Measurements from ENCODE around the gene ARID5A.

The ARID5A gene

DNA sequence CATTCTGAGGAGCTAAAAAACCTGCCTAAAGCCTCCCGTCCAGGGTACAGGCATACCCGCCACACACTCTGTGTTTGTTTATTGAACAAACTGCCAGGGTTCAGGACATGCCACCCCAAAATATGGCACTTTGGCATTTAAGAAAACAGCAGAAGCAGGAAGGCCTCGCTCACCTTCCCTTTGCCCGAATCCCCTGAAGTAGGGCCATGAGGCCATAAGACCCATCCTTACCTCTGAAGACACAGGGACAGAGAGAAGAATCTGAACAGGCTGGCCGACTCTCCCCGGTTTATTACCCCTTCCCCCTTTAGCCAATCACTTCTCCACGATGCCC lies 29.7 kb upstream of the ARID5A start:
- Histone ChIP-seq H3K4me1 (ENCODE audit: control insufficient read depth in 2 of 2, insufficient read depth in 2 of 2, low read length in 2 of 2) (peaks cover 22 to 37% of the 10 kb centered on the region in 2 donors), H3K27ac (ENCODE audit: low read depth in 2 of 2, low read length in 2 of 2) (no peak overlapping the region), H3K4me3 (ENCODE audit: low read length in 2 of 2) (no peak overlapping the region), H3K9ac (ENCODE audit: low read depth in 1 of 2, low read length in 2 of 2) (no peak overlapping the region), H3K9me3 (ENCODE audit: control insufficient read depth in 2 of 2, low read length in 2 of 2) (no peaks in the 10 kb centered on the region), H3K27me3 (ENCODE audit: control insufficient read depth in 2 of 2, insufficient read depth in 2 of 2, low read length in 2 of 2) (no peaks in the 10 kb centered on the region), H3K36me3 (ENCODE audit: control insufficient read depth in 2 of 2, insufficient read depth in 2 of 2, low read length in 2 of 2) (no peaks in the 10 kb centered on the region)

DNA sequence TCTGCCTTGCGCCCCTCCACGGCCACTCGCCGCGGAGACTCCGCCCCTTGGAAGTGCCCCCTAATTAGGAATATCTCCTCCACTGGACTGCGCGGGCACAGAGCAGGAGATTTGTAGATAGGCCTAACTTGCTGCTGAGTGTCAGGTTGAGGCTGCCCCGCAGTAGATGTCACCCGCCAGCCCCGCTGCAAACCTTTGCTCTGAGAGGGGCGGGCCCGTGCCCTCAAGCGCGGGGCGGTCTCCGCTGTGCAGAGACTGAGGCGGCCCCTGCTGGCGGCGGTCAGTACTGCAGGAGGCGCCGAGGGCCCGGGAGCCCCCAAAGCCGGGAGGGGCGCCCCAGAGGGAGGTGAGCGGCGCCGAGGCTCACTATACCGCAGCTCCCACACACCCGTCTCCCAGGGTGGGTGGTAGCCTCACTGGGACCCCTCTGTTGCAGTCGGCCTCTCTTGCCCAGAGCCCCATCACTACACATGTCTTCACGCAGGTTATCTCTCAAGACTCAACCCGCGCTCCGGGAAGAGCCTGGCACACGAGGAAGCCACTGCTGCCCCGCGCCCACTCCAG lies 28.5 kb upstream of the ARID5A start:
- H3K9me3 ChIP-seq (ENCODE audit: control insufficient read depth in 2 of 2, low read length in 2 of 2), result no peaks in the 10 kb centered on the region
- H3K4me1 ChIP-seq (ENCODE audit: control insufficient read depth in 2 of 2, insufficient read depth in 2 of 2, low read length in 2 of 2), result peaks cover 14 to 25% of the 10 kb centered on the region in 2 donors
- no peaks in the 10 kb centered on the region for H3K36me3 ChIP-seq (ENCODE audit: control insufficient read depth in 2 of 2, insufficient read depth in 2 of 2, low read length in 2 of 2)
- peak overlapping the region; percentile 49 to 54 for H3K9ac ChIP-seq (ENCODE audit: low read depth in 1 of 2, low read length in 2 of 2)
- H3K4me3 ChIP-seq (ENCODE audit: low read length in 2 of 2), result peak overlapping the region; percentile 59 to 64
- no peaks in the 10 kb centered on the region for H3K27me3 ChIP-seq (ENCODE audit: control insufficient read depth in 2 of 2, insufficient read depth in 2 of 2, low read length in 2 of 2)
- H3K27ac ChIP-seq (ENCODE audit: low read depth in 2 of 2, low read length in 2 of 2), result no peak overlapping the region

DNA sequence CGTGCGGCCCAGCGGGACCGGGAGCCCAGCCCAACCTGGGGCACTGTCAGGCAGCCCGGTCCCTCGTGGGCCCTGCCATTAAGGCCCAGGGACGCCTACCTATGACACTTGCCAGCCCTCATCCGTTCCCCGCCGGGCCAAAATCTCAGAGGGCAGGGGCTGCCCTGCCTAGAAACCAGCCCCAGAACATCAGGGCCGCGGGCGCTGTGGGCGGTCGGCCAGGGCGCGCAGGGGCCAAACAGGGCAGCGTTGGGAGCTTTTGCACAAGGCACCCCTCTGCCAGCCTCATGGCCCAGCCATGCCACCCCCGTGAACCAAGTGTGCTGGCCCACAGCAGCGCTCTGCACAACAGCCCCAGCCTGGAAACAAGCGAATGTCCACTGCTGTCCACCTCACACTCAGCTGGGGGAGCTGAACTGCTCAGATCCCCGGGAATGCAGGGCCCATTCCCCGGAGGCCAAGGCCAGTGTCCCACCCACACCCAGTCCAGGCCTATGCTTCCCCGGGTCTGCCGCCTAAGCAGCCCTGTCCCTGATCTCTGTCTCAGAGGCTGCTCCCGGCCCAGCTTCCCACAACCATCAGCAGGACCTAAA lies 27.9 kb upstream of the ARID5A start:
- H3K36me3 ChIP-seq (ENCODE audit: control insufficient read depth in 2 of 2, insufficient read depth in 2 of 2, low read length in 2 of 2), result no peaks in the 10 kb centered on the region
- H3K4me3 ChIP-seq (ENCODE audit: low read length in 2 of 2), result peak overlapping the region in 1 of 2 donors; percentile 59
- no peaks in the 10 kb centered on the region for H3K27me3 ChIP-seq (ENCODE audit: control insufficient read depth in 2 of 2, insufficient read depth in 2 of 2, low read length in 2 of 2)
- H3K27ac ChIP-seq (ENCODE audit: low read depth in 2 of 2, low read length in 2 of 2), result no peak overlapping the region
- H3K9me3 ChIP-seq (ENCODE audit: control insufficient read depth in 2 of 2, low read length in 2 of 2), result no peaks in the 10 kb centered on the region
- H3K4me1 ChIP-seq (ENCODE audit: control insufficient read depth in 2 of 2, insufficient read depth in 2 of 2, low read length in 2 of 2), result peaks cover 10 to 20% of the 10 kb centered on the region in 2 donors
- no peak overlapping the region for H3K9ac ChIP-seq (ENCODE audit: low read depth in 1 of 2, low read length in 2 of 2)

DNA sequence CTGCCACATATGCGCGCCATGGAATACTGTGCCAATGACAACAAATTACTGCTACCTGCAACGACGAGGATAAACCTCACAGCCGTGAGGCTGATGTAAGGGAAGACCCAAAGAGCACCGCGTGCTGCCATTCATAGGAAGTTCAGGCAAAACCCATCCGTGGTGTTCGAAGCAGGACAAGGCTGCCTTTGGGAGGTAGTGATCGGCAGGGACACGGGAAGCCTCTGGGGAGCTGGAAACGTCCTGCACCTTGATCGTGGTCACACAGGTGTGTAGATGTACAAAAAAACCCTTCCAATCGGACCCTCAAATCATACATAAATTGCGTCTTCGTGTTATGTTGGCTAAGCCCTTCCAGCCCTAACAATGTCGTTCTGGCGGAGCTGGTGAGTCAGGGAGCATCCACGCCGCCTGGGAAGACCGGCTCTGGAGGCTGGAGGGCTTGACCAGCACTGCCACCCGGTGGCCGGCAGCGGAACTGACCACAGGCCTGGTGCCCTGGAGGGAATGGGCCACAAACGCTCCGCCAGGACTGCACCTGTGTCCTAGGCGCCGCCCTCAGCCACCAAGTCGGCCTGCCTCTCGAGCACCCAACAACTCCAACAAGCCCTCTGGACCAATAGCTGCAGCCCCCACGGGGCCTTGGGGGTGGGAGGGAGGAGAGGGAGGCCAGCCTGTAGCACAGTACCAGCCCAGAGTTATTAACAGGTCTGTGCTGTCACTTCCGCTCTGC lies 27.3 kb upstream of the ARID5A start:
- H3K4me3 ChIP-seq (ENCODE audit: low read length in 2 of 2), result peak overlapping the region in 1 of 2 donors; percentile 20
- peaks cover 10 to 20% of the 10 kb centered on the region in 2 donors for H3K4me1 ChIP-seq (ENCODE audit: control insufficient read depth in 2 of 2, insufficient read depth in 2 of 2, low read length in 2 of 2)
- H3K27ac ChIP-seq (ENCODE audit: low read depth in 2 of 2, low read length in 2 of 2), result no peak overlapping the region
- no peaks in the 10 kb centered on the region for H3K27me3 ChIP-seq (ENCODE audit: control insufficient read depth in 2 of 2, insufficient read depth in 2 of 2, low read length in 2 of 2)
- no peaks in the 10 kb centered on the region for H3K36me3 ChIP-seq (ENCODE audit: control insufficient read depth in 2 of 2, insufficient read depth in 2 of 2, low read length in 2 of 2)
- peak overlapping the region; percentile 14 to 22 for H3K9ac ChIP-seq (ENCODE audit: low read depth in 1 of 2, low read length in 2 of 2)
- no peaks in the 10 kb centered on the region for H3K9me3 ChIP-seq (ENCODE audit: control insufficient read depth in 2 of 2, low read length in 2 of 2)

DNA sequence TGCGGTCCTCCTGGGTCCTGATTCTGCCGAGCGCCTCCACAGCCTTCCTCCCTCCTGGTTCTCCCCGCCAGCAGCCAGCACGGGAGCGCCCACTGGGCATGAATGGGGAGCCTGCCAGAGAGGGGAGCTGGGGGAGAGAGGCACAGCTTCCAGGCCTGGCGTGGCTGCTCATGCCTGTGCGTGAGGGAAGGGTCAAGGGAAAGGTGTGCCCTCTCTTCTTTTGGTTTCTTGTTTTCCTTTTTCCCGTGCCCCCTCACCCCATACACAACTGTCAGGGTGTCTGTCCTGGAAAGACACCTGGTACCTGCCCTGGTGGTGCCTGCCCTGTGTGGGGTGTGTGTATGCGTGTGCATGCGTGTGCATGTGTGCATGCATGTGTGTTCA lies 26.7 kb upstream of the ARID5A start:
- H3K36me3 ChIP-seq (ENCODE audit: control insufficient read depth in 2 of 2, insufficient read depth in 2 of 2, low read length in 2 of 2), result no peaks in the 10 kb centered on the region
- H3K9me3 ChIP-seq (ENCODE audit: control insufficient read depth in 2 of 2, low read length in 2 of 2), result no peaks in the 10 kb centered on the region
- peaks cover 8 to 19% of the 10 kb centered on the region in 2 donors for H3K4me1 ChIP-seq (ENCODE audit: control insufficient read depth in 2 of 2, insufficient read depth in 2 of 2, low read length in 2 of 2)
- peak overlapping the region in 1 of 2 donors; percentile 26 for H3K4me3 ChIP-seq (ENCODE audit: low read length in 2 of 2)
- H3K9ac ChIP-seq (ENCODE audit: low read depth in 1 of 2, low read length in 2 of 2), result peak overlapping the region; percentile 6 to 22
- H3K27ac ChIP-seq (ENCODE audit: low read depth in 2 of 2, low read length in 2 of 2), result no peak overlapping the region
- no peaks in the 10 kb centered on the region for H3K27me3 ChIP-seq (ENCODE audit: control insufficient read depth in 2 of 2, insufficient read depth in 2 of 2, low read length in 2 of 2)

DNA sequence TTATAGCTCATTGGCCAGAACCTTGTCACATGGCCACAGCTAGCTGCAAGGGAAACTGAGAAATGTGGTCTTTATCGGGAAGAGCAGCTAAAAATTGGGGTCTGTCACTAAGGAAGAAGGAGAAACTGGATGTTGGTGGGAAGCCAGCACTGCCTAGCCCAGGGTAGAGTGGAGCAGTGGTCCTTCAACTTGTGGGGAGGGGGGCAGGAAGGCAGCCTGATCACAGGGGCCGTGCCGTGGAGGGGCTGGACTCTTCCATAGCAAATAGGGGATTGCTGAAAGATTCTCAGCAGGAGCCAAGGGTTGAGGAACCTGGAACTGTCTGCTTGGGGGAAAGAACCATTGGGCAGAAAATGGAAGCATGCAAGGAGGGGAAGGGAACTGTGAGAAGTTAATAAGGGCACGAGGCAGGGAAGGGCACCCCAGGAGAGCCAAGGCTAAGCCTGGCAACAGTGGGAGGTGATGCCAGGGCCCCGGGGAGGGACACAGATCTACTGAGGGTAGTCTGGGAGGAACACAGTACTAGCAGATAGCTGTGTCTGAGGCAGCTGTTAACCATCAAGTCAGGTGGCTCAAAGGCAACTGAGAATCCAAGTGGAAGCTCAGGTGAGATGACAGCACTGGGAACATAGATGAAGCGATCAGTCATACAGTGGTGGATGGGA lies 25.5 kb upstream of the ARID5A start:
- H3K9me3 ChIP-seq (ENCODE audit: control insufficient read depth in 2 of 2, low read length in 2 of 2), result no peaks in the 10 kb centered on the region
- H3K4me1 ChIP-seq (ENCODE audit: control insufficient read depth in 2 of 2, insufficient read depth in 2 of 2, low read length in 2 of 2), result peaks cover 5 to 8% of the 10 kb centered on the region in 2 donors
- H3K36me3 ChIP-seq (ENCODE audit: control insufficient read depth in 2 of 2, insufficient read depth in 2 of 2, low read length in 2 of 2), result no peaks in the 10 kb centered on the region
- no peak overlapping the region for H3K9ac ChIP-seq (ENCODE audit: low read depth in 1 of 2, low read length in 2 of 2)
- H3K27ac ChIP-seq (ENCODE audit: low read depth in 2 of 2, low read length in 2 of 2), result no peak overlapping the region
- no peak overlapping the region for H3K4me3 ChIP-seq (ENCODE audit: low read length in 2 of 2)
- no peaks in the 10 kb centered on the region for H3K27me3 ChIP-seq (ENCODE audit: control insufficient read depth in 2 of 2, insufficient read depth in 2 of 2, low read length in 2 of 2)

DNA sequence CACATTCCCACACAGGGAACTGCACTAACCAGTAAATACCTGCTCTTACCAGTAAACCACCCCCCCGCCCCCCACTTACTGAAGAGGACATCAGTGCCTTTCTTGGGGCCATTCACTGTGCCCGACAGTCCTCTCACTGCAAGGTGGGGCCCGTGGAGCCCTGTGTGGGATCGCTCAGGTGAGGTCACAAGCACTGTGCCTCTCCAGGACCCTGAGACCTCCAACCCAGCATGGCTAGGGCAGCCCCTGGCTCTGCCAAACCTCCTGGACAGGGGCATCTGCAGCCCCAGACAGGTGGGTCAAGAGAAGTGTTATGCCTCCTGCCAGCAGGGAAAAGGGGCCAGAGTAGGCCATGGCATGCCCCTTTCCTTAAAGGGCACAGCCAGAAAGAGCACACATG lies 24.7 kb upstream of the ARID5A start:
- H3K27me3 ChIP-seq (ENCODE audit: control insufficient read depth in 2 of 2, insufficient read depth in 2 of 2, low read length in 2 of 2), result no peaks in the 10 kb centered on the region
- no peak overlapping the region for H3K9ac ChIP-seq (ENCODE audit: low read depth in 1 of 2, low read length in 2 of 2)
- H3K4me3 ChIP-seq (ENCODE audit: low read length in 2 of 2), result no peak overlapping the region
- peaks cover 5 to 8% of the 10 kb centered on the region in 2 donors for H3K4me1 ChIP-seq (ENCODE audit: control insufficient read depth in 2 of 2, insufficient read depth in 2 of 2, low read length in 2 of 2)
- H3K27ac ChIP-seq (ENCODE audit: low read depth in 2 of 2, low read length in 2 of 2), result no peak overlapping the region
- no peaks in the 10 kb centered on the region for H3K9me3 ChIP-seq (ENCODE audit: control insufficient read depth in 2 of 2, low read length in 2 of 2)
- H3K36me3 ChIP-seq (ENCODE audit: control insufficient read depth in 2 of 2, insufficient read depth in 2 of 2, low read length in 2 of 2), result no peaks in the 10 kb centered on the region

DNA sequence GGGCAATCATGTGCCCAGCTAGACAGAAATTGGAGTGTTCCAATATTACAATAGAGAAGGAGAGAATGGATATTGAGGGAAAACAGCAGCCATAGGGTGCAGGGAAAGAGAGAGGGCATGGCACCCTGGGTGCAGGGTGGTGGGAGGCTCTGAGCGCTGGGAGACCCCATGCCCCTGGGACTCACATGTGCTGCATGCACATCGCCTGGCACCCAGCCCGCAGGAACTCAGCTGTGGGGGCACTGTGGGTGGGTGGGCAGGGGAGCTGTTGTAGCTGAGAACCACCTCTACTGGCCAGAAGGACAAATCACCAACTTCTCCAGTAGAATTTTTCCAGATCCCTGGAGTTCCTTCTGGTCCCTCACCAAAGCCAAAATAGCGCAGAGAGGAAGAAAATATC lies 24.2 kb upstream of the ARID5A start:
- Histone ChIP-seq H3K27me3 (ENCODE audit: control insufficient read depth in 2 of 2, insufficient read depth in 2 of 2, low read length in 2 of 2) (no peaks in the 10 kb centered on the region), H3K9me3 (ENCODE audit: control insufficient read depth in 2 of 2, low read length in 2 of 2) (no peaks in the 10 kb centered on the region), H3K27ac (ENCODE audit: low read depth in 2 of 2, low read length in 2 of 2) (no peak overlapping the region), H3K9ac (ENCODE audit: low read depth in 1 of 2, low read length in 2 of 2) (no peak overlapping the region), H3K4me3 (ENCODE audit: low read length in 2 of 2) (no peak overlapping the region), H3K36me3 (ENCODE audit: control insufficient read depth in 2 of 2, insufficient read depth in 2 of 2, low read length in 2 of 2) (no peaks in the 10 kb centered on the region), H3K4me1 (ENCODE audit: control insufficient read depth in 2 of 2, insufficient read depth in 2 of 2, low read length in 2 of 2) (peaks cover 5 to 8% of the 10 kb centered on the region in 2 donors)

DNA sequence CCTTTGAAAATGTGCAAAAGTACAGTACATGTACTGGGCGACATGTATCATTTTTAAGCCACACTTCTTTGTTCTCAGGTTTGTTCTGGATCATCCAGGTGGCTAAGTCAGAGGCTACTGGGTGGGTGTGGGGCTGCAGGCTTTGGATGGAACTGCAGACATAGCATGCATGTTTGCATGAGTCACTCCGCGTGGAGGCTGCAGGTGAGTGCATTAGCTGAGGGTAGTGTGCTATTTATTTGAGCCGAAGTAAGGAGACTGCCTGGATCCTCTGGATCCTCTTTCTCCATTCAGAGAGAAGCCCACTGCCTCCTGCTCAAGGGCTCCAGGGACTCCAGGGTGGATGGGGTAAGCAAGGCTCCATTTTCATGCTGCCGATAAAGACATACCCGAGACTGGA lies 22.0 kb upstream of the ARID5A start:
- no peak overlapping the region for H3K27ac ChIP-seq (ENCODE audit: low read depth in 2 of 2, low read length in 2 of 2)
- no peak overlapping the region for H3K4me3 ChIP-seq (ENCODE audit: low read length in 2 of 2)
- no peaks in the 10 kb centered on the region for H3K9me3 ChIP-seq (ENCODE audit: control insufficient read depth in 2 of 2, low read length in 2 of 2)
- H3K36me3 ChIP-seq (ENCODE audit: control insufficient read depth in 2 of 2, insufficient read depth in 2 of 2, low read length in 2 of 2), result no peaks in the 10 kb centered on the region
- no peaks in the 10 kb centered on the region for H3K27me3 ChIP-seq (ENCODE audit: control insufficient read depth in 2 of 2, insufficient read depth in 2 of 2, low read length in 2 of 2)
- H3K4me1 ChIP-seq (ENCODE audit: control insufficient read depth in 2 of 2, insufficient read depth in 2 of 2, low read length in 2 of 2), result no peaks in the 10 kb centered on the region
- no peak overlapping the region for H3K9ac ChIP-seq (ENCODE audit: low read depth in 1 of 2, low read length in 2 of 2)

DNA sequence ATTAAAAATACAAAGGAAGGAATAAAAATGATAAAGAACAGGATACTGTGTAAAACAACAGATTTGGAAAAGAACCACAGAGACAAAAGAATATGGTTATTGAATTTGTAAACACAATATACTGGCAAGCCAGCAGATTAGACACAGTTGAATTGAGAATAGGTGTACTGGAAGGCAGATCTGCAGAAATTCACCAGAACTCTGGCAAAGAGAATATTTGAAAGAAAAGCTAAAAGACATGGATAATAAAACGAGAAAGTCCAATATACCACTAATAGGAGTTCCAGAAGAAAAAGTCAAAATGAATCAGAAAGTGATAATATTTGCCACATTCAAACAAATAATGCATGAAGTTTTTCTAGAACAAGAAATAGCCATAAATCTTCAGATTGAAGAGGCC lies 19.5 kb upstream of the ARID5A start:
- Histone ChIP-seq H3K4me3 (ENCODE audit: low read length in 2 of 2) (no peak overlapping the region), H3K4me1 (ENCODE audit: control insufficient read depth in 2 of 2, insufficient read depth in 2 of 2, low read length in 2 of 2) (no peaks in the 10 kb centered on the region), H3K9ac (ENCODE audit: low read depth in 1 of 2, low read length in 2 of 2) (no peak overlapping the region), H3K9me3 (ENCODE audit: control insufficient read depth in 2 of 2, low read length in 2 of 2) (no peaks in the 10 kb centered on the region), H3K27me3 (ENCODE audit: control insufficient read depth in 2 of 2, insufficient read depth in 2 of 2, low read length in 2 of 2) (no peaks in the 10 kb centered on the region), H3K27ac (ENCODE audit: low read depth in 2 of 2, low read length in 2 of 2) (no peak overlapping the region), H3K36me3 (ENCODE audit: control insufficient read depth in 2 of 2, insufficient read depth in 2 of 2, low read length in 2 of 2) (no peaks in the 10 kb centered on the region)
